Heart left ventricle (tissue), 13 donors: ENCODE measurements around the gene TPT1.

ENCODE experiments used
- POLR2A ChIP-seq, 2 donors: fragments of 450-650 bp; IDR thresholded peaks; one replicate each; pipeline ENCODE4 v1.6.1; 2017; ENCODE audit warnings: antibody characterized with exemption in 2 of 2, mild to moderate bottlenecking in 2 of 2, moderate library complexity in 2 of 2
- TF ChIP-seq, protein P1 (sequence below), 12 donors: fragments of 200-600 bp; sonication (generic) in 4 of 12; IDR thresholded peaks; one replicate each; pipeline versions ENCODE4 v1.5.0 to v1.8.0; 2018 to 2022; ENCODE audit warnings: antibody characterized with exemption in 12 of 12, mild to moderate bottlenecking in 5 of 12
- donor health status: ischemic (EF 13 %, LVEDD 7.1; RV severe dilation, severe dysfunction).
- donor health status: DM: no; HTN: yes; CAD: no.
- donor health status: DM: no; HTN: no; CAD: no.
- donor health status: ischemic (EF 25% LVEDD 6.9; RV normal size, moderate dysfunction).
- donor health status: ischemic (EF 25% LVEDD 5.7; RV mildly dilated, moderate dysfunction).
- donor health status: ischemic (EF 35%, LVEDD 5.7; RV mildly dilated, moderate dysfunction).
- donor health status: nonischemic (EF 11% LVEDD 7.7; RV severe dilation, severe dysfunction).
- donor health status: DM: yes; HTN: yes; CAD: no.
- donor health status: PGD.
- donor health status: ischemic (EF 29% LVEDD 5.4; RV normal size, mild dysfunction).
- donor health status: nonischemic (EF 23%, LVEDD 6.1; RV moderate dilation, normal function).

GRCh38 chr13:45339867-45340266, 1.1 kb downstream of the TPT1 start:
- TF ChIP-seq POLR2A (IDR thresholded peaks at IDR 0.05), result no peak
- TF ChIP-seq, protein P1, sequence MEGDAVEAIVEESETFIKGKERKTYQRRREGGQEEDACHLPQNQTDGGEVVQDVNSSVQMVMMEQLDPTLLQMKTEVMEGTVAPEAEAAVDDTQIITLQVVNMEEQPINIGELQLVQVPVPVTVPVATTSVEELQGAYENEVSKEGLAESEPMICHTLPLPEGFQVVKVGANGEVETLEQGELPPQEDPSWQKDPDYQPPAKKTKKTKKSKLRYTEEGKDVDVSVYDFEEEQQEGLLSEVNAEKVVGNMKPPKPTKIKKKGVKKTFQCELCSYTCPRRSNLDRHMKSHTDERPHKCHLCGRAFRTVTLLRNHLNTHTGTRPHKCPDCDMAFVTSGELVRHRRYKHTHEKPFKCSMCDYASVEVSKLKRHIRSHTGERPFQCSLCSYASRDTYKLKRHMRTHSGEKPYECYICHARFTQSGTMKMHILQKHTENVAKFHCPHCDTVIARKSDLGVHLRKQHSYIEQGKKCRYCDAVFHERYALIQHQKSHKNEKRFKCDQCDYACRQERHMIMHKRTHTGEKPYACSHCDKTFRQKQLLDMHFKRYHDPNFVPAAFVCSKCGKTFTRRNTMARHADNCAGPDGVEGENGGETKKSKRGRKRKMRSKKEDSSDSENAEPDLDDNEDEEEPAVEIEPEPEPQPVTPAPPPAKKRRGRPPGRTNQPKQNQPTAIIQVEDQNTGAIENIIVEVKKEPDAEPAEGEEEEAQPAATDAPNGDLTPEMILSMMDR (IDR thresholded peaks at IDR 0.05), result no peak
